GM10847 (cell line): Measurements from ENCODE around the gene TOMT.

Source experiments
- POLR2A ChIP-seq: IDR thresholded peaks from 2 replicates; pipeline ENCODE4 v1.6.1; 2011; ENCODE audit not compliant: insufficient read length; ENCODE audit errors: extremely low read depth

Gene TOMT

GRCh38 chr11:72111300-72112142 is 5.8 kb downstream of the TOMT start:
- TF ChIP-seq POLR2A: no peak

GRCh38 chr11:72112143-72112977 is 6.6 kb downstream of the TOMT start, which contains the start of gene ANAPC15:
TSS of gene ANAPC15 (minus strand) at chr11:72112695. CDS start at chr11:72111276, 1,419 bp downstream.
- peak; percentile 98 for TF ChIP-seq POLR2A

GRCh38 chr11:72112978-72113808 is 7.5 kb downstream of the TOMT start:
- no peak for TF ChIP-seq POLR2A

- TF ChIP-seq POLR2A: no peak
Measured at GRCh38 chr11:72114570-72114969, 8.8 kb downstream of the TOMT start.

DNA sequence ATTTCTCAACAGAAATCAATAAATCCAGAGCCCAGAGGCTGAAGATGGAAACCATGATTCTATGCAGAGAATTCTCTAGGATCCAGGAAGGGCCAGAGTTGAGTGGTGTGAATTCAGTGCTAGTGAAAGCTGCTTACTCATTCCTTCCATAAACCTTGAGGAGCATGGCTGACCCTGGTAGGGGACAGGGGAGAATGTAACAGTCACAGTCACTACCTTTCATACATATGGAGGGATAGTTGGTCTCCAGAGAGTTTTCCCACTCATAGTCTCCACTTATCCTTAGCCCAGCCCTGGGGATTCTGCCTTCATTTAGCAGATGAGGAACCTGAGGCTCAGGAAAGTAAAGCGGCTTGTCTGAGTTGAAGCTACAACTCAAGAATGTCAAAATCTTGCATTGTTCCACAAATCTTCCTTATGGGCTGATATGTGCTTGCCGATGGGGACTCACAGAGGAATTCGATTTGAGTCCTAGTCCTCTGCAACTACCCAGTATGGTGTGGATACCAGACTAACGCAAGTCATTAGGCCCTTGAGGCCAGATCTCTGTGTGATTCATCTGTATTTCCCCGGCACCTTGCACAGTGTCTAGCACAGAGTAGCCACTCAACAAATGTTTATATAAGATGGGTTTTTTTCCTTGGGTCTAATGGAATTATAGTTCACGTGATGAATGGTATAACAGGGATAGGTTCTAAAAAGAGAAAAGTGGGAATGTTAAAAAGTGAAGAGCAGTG is 10.5 kb downstream of the TOMT start:
- TF ChIP-seq POLR2A: no peak

GRCh38 chr11:72119198-72119597 is 13.5 kb downstream of the TOMT start:
- TF ChIP-seq POLR2A: no peak

GRCh38 chr11:72120930-72121329 is 15.2 kb downstream of the TOMT start:
- no peak for TF ChIP-seq POLR2A

- TF ChIP-seq POLR2A: no peak
Measured at GRCh38 chr11:72122607-72123006, 16.9 kb downstream of the TOMT start.

DNA sequence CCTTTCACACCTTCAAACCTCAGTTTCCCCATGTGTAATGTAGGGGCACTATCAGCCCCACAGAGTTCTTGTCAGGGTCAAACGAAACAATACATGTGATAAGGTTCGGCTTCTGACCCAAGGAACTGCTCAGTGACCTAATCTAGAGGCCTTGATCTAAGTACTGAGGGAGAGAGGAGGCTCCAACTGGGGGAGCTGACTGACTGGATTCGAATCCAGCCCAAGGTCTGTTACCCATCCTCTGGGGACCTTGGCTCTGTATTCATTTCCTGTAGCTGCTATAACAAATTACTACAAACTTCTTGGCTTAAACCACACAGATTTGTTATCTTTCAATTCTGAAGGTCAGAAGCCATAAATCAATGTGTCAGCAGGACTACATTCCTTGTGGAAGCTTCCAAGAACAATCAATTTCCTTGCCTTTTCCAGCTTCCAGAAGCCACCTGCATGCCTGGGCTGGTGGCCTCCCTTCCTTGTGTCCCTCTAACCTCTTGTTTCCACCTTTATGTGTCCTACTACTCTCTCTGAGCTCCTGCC is 17.5 kb downstream of the TOMT start:
- TF ChIP-seq POLR2A: no peak

DNA sequence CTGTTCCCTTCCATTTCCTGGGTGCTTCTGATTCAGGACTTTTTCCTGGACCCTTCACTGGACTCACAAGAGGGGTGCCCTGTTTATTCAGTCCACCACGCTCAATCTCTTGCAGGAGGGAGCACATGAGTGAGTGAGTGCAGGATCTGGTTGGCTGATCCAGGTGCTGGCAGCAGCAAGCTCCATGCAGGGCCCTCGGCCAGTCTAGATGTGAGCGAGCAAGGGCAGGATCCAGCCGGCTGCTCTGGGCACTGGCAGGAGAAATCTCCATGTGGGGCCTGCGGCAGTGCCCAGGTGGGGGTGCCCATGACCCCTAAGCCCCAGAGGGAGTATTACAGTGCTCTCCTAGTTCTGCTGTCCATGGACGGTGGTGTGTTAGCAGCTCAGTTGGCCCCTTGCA is 18.3 kb downstream of the TOMT start:
- TF ChIP-seq POLR2A: no peak

GRCh38 chr11:72125956-72126355 is 20.2 kb downstream of the TOMT start:
- no peak for TF ChIP-seq POLR2A

DNA sequence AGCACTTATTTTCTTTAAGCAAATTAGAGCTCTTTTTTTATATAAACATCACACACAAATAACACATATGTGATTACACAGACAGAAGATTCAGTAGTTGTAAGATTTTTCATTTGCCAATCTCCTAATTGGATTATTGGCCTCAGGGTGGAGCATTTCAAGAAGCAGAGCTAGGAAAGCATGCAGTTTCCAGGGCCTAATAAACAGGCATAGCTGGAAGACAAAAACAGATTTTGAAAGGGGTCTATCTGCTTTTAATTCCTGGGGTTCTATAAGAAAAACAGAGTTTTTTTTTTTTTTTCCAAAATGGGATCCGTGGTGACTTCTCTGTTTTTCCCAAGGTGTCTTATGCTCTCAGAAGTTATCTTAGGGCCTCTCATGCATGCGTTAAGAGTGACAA is 22.2 kb downstream of the TOMT start:
- TF ChIP-seq POLR2A: no peak

DNA sequence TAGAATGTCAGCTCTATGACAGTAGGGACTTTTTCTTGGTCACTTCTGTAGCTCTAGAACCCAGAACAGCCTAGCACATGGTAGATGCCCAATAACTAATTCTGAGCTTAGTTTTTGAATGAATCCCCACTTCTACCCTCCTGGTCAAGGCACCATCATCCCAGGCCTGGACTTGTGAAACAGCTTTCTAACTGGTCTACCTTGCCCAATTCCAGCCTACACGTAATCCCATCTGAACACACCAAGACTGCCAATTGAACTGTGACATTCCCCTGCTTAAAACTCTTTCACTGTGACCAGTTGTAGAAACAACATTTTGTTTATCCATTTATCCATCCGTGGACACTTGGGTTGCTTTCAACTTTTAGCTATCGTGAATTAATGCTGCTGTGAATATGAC is 23.7 kb downstream of the TOMT start:
- no peak for TF ChIP-seq POLR2A

- TF ChIP-seq POLR2A: no peak
Measured at GRCh38 chr11:72132646-72133045, 26.9 kb downstream of the TOMT start.
